GM21786 (cell line): ENCODE measurements around the gene VPS37C.

Source experiments
- ATAC-seq: cut with Tn5 transposase; IDR thresholded peaks from one replicate; pipeline ENCODE4 v1.9.1; 2021; ENCODE audit not compliant: unreplicated experiment

Gene VPS37C

GRCh38 chr11:61134801-61135257, 26.4 kb downstream of the VPS37C start:
- no peak for ATAC-seq

- ATAC-seq, result no peak
Measured at GRCh38 chr11:61133956-61134662, 27.1 kb downstream of the VPS37C start.

GRCh38 chr11:61133145-61133544, 28.1 kb downstream of the VPS37C start:
- ATAC-seq, result no peak

GRCh38 chr11:61132646-61133045, 28.6 kb downstream of the VPS37C start:
- ATAC-seq, result no peak

- ATAC-seq, result no peak
Measured at GRCh38 chr11:61131998-61132555, 29.1 kb downstream of the VPS37C start.

- no peak for ATAC-seq
Measured at GRCh38 chr11:61131586-61131985, 29.6 kb downstream of the VPS37C start.

- ATAC-seq, result no peak
Measured at GRCh38 chr11:61131186-61131585, 30.0 kb downstream of the VPS37C start.

- ATAC-seq, result peak; percentile 83
Measured at GRCh38 chr11:61129639-61130523, 31.3 kb downstream of the VPS37C start.

- peak; percentile 4 for ATAC-seq
Measured at GRCh38 chr11:61128947-61129638, 32.1 kb downstream of the VPS37C start.

- ATAC-seq, result no peak
Measured at GRCh38 chr11:61127991-61128390, 33.2 kb downstream of the VPS37C start.

GRCh38 chr11:61126256-61126655, 35.0 kb downstream of the VPS37C start:
- no peak for ATAC-seq

- no peak for ATAC-seq
Measured at GRCh38 chr11:61125310-61125684, 35.9 kb downstream of the VPS37C start.

- no peak for ATAC-seq
Measured at GRCh38 chr11:61124574-61125309, 36.5 kb downstream of the VPS37C start.

- ATAC-seq, result no peak
Measured at GRCh38 chr11:61123775-61124571, 37.3 kb downstream of the VPS37C start.

- no peak for ATAC-seq
Measured at GRCh38 chr11:61122761-61123160, 38.5 kb downstream of the VPS37C start.

GRCh38 chr11:61121917-61122316, 39.3 kb downstream of the VPS37C start:
- no peak for ATAC-seq

GRCh38 chr11:61121192-61121831, 39.9 kb downstream of the VPS37C start:
- ATAC-seq, result no peak

- ATAC-seq, result no peak
Measured at GRCh38 chr11:61120706-61121191, 40.5 kb downstream of the VPS37C start.

GRCh38 chr11:61120099-61120705, 41.0 kb downstream of the VPS37C start:
- ATAC-seq, result no peak
